Endothelial cell of umbilical vein (primary cell): ENCODE data around the gene ACSS1. TPM values are rescaled to one million over a fixed set of nuclear protein-coding genes. Genes with fewer than 3 reads are reported as not detected.

Experiments used
- BruUV-seq: library from RNA; stranded (reverse); fragments of 400-500 nt; replicated peaks from 2 replicates; lab custom pipeline; 2021; lab: Mats Ljungman, UMichigan
- CTCF ChIA-PET: fragments of 300-600, 350-600 bp; sonication (Branson Sonifier 250); formaldehyde crosslinking; loops from one replicate; lab custom pipeline; 2021; ENCODE audit warnings: antibody characterized with exemption, inconsistent platforms; lab: Charles Lee
- POLR2A ChIA-PET: fragments of 300-600, 350-600 bp; sonication (Branson Sonifier 250); formaldehyde crosslinking; loops from one replicate; lab custom pipeline; 2021; ENCODE audit warnings: antibody characterized with exemption, inconsistent platforms; lab: Charles Lee
- DNase-seq: peaks from one replicate; pipeline ENCODE4 v3.0.0-alpha.2; 2011; ENCODE audit warnings: low read depth, low spot score
- FAIRE-seq: peaks from 2 replicates; lab custom pipeline; 2011; peaks lifted over from hg19 to GRCh38; lab: Jason Lieb, UNC
- H2AFZ ChIP-seq: 2 replicates; pipeline ENCODE4 v1.6.0; 2012; ENCODE audit warnings: low read depth, low read length, control low read depth, inconsistent platforms
- H3K27ac ChIP-seq: 2 replicates; pipeline ENCODE4 v1.5.1; 2011; ENCODE audit warnings: low read depth, mild to moderate bottlenecking, control low read depth, low read length, moderate library complexity; ENCODE audit not compliant: insufficient read depth
- H3K27me3 ChIP-seq, 2 experiments: 2 replicates each; pipeline versions ENCODE4 v1.6.0 to v1.6.1; 2011; ENCODE audit warnings: low read length in 2 of 2, mixed read lengths in 1 of 2; ENCODE audit not compliant: control insufficient read depth in 2 of 2, insufficient read depth in 2 of 2
- H3K36me3 ChIP-seq, 2 experiments: 2 replicates in 1 of 2; 3 replicates in 1 of 2; pipeline ENCODE4 v1.5.1; 2011; ENCODE audit warnings: low read length in 2 of 2, mild to moderate bottlenecking in 1 of 2, moderate library complexity in 1 of 2; ENCODE audit not compliant: control insufficient read depth in 2 of 2, insufficient read depth in 2 of 2; ENCODE audit errors: extremely low read depth in 1 of 2
- H3K4me1 ChIP-seq: 3 replicates; pipeline ENCODE4 v1.5.1; 2011; ENCODE audit warnings: mild to moderate bottlenecking, low read length; ENCODE audit not compliant: control insufficient read depth, insufficient read depth; ENCODE audit errors: extremely low read depth
- H3K4me2 ChIP-seq: 2 replicates; pipeline ENCODE4 v1.6.1; 2011; ENCODE audit warnings: low read length, control low read depth, mixed read lengths; ENCODE audit not compliant: insufficient read depth
- H3K4me3 ChIP-seq, 3 experiments: fragments of 200-600 bp in 1 of 3; sonication (generic), shearing (Covaris generic) in 1 of 3; replicated peaks in 1 of 3; 2 replicates each; pipeline ENCODE4 v1.5.1; 2011 to 2016; ENCODE audit warnings: control low read depth in 3 of 3, low read length in 3 of 3, mild to moderate bottlenecking in 2 of 3, inconsistent platforms in 1 of 3, low read depth in 1 of 3, moderate library complexity in 1 of 3; ENCODE audit not compliant: insufficient read depth in 1 of 3
- H3K79me2 ChIP-seq: 2 replicates; pipeline ENCODE4 v1.6.0; 2012; ENCODE audit warnings: low read length, inconsistent platforms; ENCODE audit not compliant: control insufficient read depth, insufficient read depth
- H3K9ac ChIP-seq: replicated peaks from 2 replicates; pipeline ENCODE3; 2011; ENCODE audit warnings: low read length, control low read depth; ENCODE audit not compliant: insufficient read depth; ENCODE audit errors: extremely low read depth
- H3K9me1 ChIP-seq: replicated peaks from 3 replicates; pipeline ENCODE4 v1.6.0; 2011; ENCODE audit warnings: mild to moderate bottlenecking, low read length; ENCODE audit not compliant: control insufficient read depth, insufficient read depth; ENCODE audit errors: extremely low read depth
- H3K9me3 ChIP-seq: replicated peaks from 2 replicates; pipeline ENCODE4 v1.5.1; 2012; ENCODE audit warnings: low read length, inconsistent platforms; ENCODE audit not compliant: control insufficient read depth, insufficient read depth
- H4K20me1 ChIP-seq: replicated peaks from 2 replicates; pipeline ENCODE3; 2011; ENCODE audit warnings: mild to moderate bottlenecking, low read length; ENCODE audit not compliant: control insufficient read depth, insufficient read depth; ENCODE audit errors: extremely low read depth
- CTCF ChIP-seq, 2 donors: IDR thresholded peaks; 1 replicate in 1 of 2; 2 replicates in 1 of 2; pipeline ENCODE4 v1.5.1; 2011; ENCODE audit warnings: low read length in 2 of 2, mild to moderate bottlenecking in 2 of 2, moderate library complexity in 2 of 2, control low read depth in 1 of 2, inconsistent platforms in 1 of 2, low read depth in 1 of 2; ENCODE audit not compliant: insufficient read depth in 1 of 2; ENCODE audit errors: extremely low read depth in 1 of 2
- EZH2 ChIP-seq: IDR thresholded peaks from 2 replicates; pipeline ENCODE4 v1.6.1; 2012; ENCODE audit warnings: borderline replicate concordance, low read depth, mild to moderate bottlenecking, moderate library complexity, low read length, inconsistent platforms; ENCODE audit not compliant: severe bottlenecking
- FOS ChIP-seq: IDR thresholded peaks from 2 replicates; pipeline ENCODE4 v1.6.1; 2011; ENCODE audit warnings: mild to moderate bottlenecking, low read length, moderate library complexity, borderline replicate concordance; ENCODE audit not compliant: insufficient read depth
- GATA2 ChIP-seq: IDR thresholded peaks from 2 replicates; pipeline ENCODE4 v1.7.0; 2011; ENCODE audit warnings: low read depth, mild to moderate bottlenecking, moderate library complexity, mixed read lengths, low read length; ENCODE audit not compliant: insufficient read length, insufficient read depth
- JUN ChIP-seq: IDR thresholded peaks from 2 replicates; pipeline ENCODE4 v1.6.1; 2011; ENCODE audit warnings: borderline replicate concordance, low read depth; ENCODE audit not compliant: insufficient read length, insufficient read depth
- MAX ChIP-seq: IDR thresholded peaks from 2 replicates; pipeline ENCODE4 v1.6.1; 2011; ENCODE audit not compliant: insufficient read depth, insufficient read length
- MYC ChIP-seq: IDR thresholded peaks from one replicate; pipeline ENCODE4 v1.6.1; 2011; ENCODE audit warnings: mild to moderate bottlenecking, low read depth, low read length
- POLR2A ChIP-seq: IDR thresholded peaks from 2 replicates; pipeline ENCODE4 v1.6.1; 2012; ENCODE audit warnings: low read depth, mild to moderate bottlenecking, control low read depth, low read length
- POLR2AphosphoS5 ChIP-seq: IDR thresholded peaks from 2 replicates; pipeline ENCODE4 v1.6.1; 2012; ENCODE audit warnings: low read depth, mild to moderate bottlenecking, control low read depth, low read length, moderate library complexity; ENCODE audit not compliant: insufficient read depth
- dilution Hi-C: fragments of 300-500 bp; cut with MboI; formaldehyde crosslinking; loops from one replicate; pipeline ENCODE4 v1.15.0; 2019; ENCODE audit warnings: low sequenced_read_pairs; ENCODE audit not compliant: extremely low pct_ligation_motif_present
- intact Hi-C: fragments of 100-400 bp; cut with micrococcal nuclease; formaldehyde crosslinking; loops from one replicate; pipeline ENCODE4 v1.10.0; 2022
- polyA plus RNA-seq, 4 experiments: library from polyadenylated mRNA; depleted of rRNA in 3 of 4; stranded (reverse) in 3 of 4; unstranded in 1 of 4; fragments of >200 nt; gene quantifications; 2 replicates each; pipeline versions ENCODE4 v1.2.1 to v1.2.3, GENCODE V29; 2011 to 2012; ENCODE audit warnings: missing spikeins in 1 of 4
- total RNA-seq: library from RNA; stranded (reverse); gene quantifications from 2 replicates; pipeline ENCODE4 v1.2.3, GENCODE V29; 2021

ACSS1 gene
- total and polyA plus RNA-seq, 2 donors (not counting 3 experiments of a cell fraction or from before 2014, with no cell fraction given) = 6.2 to 17.9 TPM

- Histone ChIP-seq H4K20me1 (no peaks in the 10 kb centered on the region), H2AFZ (no peak overlapping the region), H3K36me3 (no peaks in the 10 kb centered on the region), H3K9me1 (no peaks in the 10 kb centered on the region), H3K4me2 (no peak overlapping the region), H3K4me1 (no peaks in the 10 kb centered on the region), H3K9ac (no peak overlapping the region), H3K9me3 (no peaks in the 10 kb centered on the region), H3K4me3 (no peak overlapping the region), H3K79me2 (no peaks in the 10 kb centered on the region), H3K27ac (no peak overlapping the region), H3K27me3 (peaks cover 10 to 11% of the 10 kb centered on the region in 2 experiments)
- dilution Hi-C loops (no loop called here), intact Hi-C loops (no loop called here)
- DNase-seq (no peak), FAIRE-seq (no peak)
- BruUV-seq = no TSS peak
- TF ChIP-seq POLR2AphosphoS5 = no peak
- TF ChIP-seq POLR2A = no peak
- no peak for TF ChIP-seq MYC
- TF ChIP-seq JUN = no peak
- TF ChIP-seq EZH2 = no peak
- POLR2A ChIA-PET = no interaction called here
- CTCF ChIA-PET = interaction anchor here (0.8 kb wide), 1 partner anchor 111 kb away, joined by 3 read pairs; no protein-coding TSS in a partner anchor
These were observed 9.4 kb upstream of the ACSS1 start for GRCh38 chr20:25067102-25067987.

- Histone ChIP-seq H3K79me2 (no peaks in the 10 kb centered on the region), H3K27ac (no peak overlapping the region), H3K9ac (no peak overlapping the region), H3K4me2 (no peak overlapping the region), H2AFZ (no peak overlapping the region), H3K4me1 (no peaks in the 10 kb centered on the region), H4K20me1 (no peaks in the 10 kb centered on the region), H3K9me1 (no peaks in the 10 kb centered on the region), H3K27me3 (peaks cover 7 to 10% of the 10 kb centered on the region in 2 experiments), H3K4me3 (no peak overlapping the region), H3K36me3 (no peaks in the 10 kb centered on the region), H3K9me3 (no peaks in the 10 kb centered on the region)
- BruUV-seq = no TSS peak
- DNase-seq = no peak
- dilution Hi-C loops = no loop called here
- no peak for TF ChIP-seq MAX
- TF ChIP-seq FOS = no peak
- TF ChIP-seq POLR2AphosphoS5 = no peak
- no peak for TF ChIP-seq MYC
- no peak for TF ChIP-seq POLR2A
- no peak for TF ChIP-seq JUN
- TF ChIP-seq GATA2 = no peak
- no peak for TF ChIP-seq EZH2
- no peak for TF ChIP-seq CTCF (IDR thresholded peaks at IDR 0.05; ENCODE audit: extremely low read depth in 1 of 2, insufficient read depth in 1 of 2, low read depth in 1 of 2, low read length in 2 of 2)
- intact Hi-C loops = no loop called here
- ChIA-PET POLR2A (no interaction called here), CTCF (interaction anchor here (1.0 to 4.4 kb wide), 5 partner anchors 10 to 333 kb away, joined by 3 to 96 read pairs (median 4); partner anchors contain the start of gene APMAP)
- FAIRE-seq = no peak
These were observed 8.4 kb upstream of the ACSS1 start for GRCh38 chr20:25066386-25066785.
